NCI-H2107 (cell line): ENCODE data around the gene LENG8.

Experiments used
- DNase-seq: peaks from one replicate; lab custom pipeline; 2025; lab: John Stamatoyannopoulos, UW

The LENG8 gene

GRCh38 chr19:54448774-54449700 is at the start of gene LENG8:
Gene LENG8, plus strand, starts transcription at chr19:54449199. Its CDS starts 2,146 bp downstream, at chr19:54451345.
- DNase-seq: peak; percentile 79

GRCh38 chr19:54400913-54401312 is 48.1 kb upstream of the LENG8 start:
- no peak for DNase-seq

GRCh38 chr19:54403054-54403453 is 45.9 kb upstream of the LENG8 start:
- DNase-seq: no peak

GRCh38 chr19:54405628-54406027 is 43.4 kb upstream of the LENG8 start:
- DNase-seq: no peak

- DNase-seq: no peak
Measured at GRCh38 chr19:54407780-54408179, 41.2 kb upstream of the LENG8 start.

- no peak for DNase-seq
Measured at GRCh38 chr19:54408456-54409026, 40.5 kb upstream of the LENG8 start.

GRCh38 chr19:54411033-54411432 is 38.0 kb upstream of the LENG8 start:
- DNase-seq: no peak

- DNase-seq: no peak
Measured at GRCh38 chr19:54412877-54413276, 36.1 kb upstream of the LENG8 start.

- no peak for DNase-seq
Measured at GRCh38 chr19:54414156-54414555, 34.8 kb upstream of the LENG8 start.

- no peak for DNase-seq
Measured at GRCh38 chr19:54415208-54415900, 33.6 kb upstream of the LENG8 start, which contains the start of gene TTYH1. Gene TTYH1, plus strand, starts transcription at chr19:54415464. Its CDS starts 89 bp downstream, at chr19:54415553.

GRCh38 chr19:54415901-54416673 is 32.9 kb upstream of the LENG8 start:
- no peak for DNase-seq

GRCh38 chr19:54416695-54417491 is 32.1 kb upstream of the LENG8 start:
- DNase-seq: no peak

GRCh38 chr19:54418030-54418929 is 30.7 kb upstream of the LENG8 start:
- DNase-seq: no peak

GRCh38 chr19:54418930-54419800 is 29.8 kb upstream of the LENG8 start:
- DNase-seq: no peak

GRCh38 chr19:54420068-54420382 is 29.0 kb upstream of the LENG8 start:
- DNase-seq: no peak

GRCh38 chr19:54420383-54421168 is 28.4 kb upstream of the LENG8 start:
- no peak for DNase-seq

GRCh38 chr19:54421169-54421516 is 27.9 kb upstream of the LENG8 start:
- DNase-seq: no peak

- no peak for DNase-seq
Measured at GRCh38 chr19:54421521-54421920, 27.5 kb upstream of the LENG8 start.
